K562 (cell line): ENCODE results near the gene CD320. TPM values are rescaled to one million over a fixed set of nuclear protein-coding genes. Genes with fewer than 3 reads are reported as not detected.

ENCODE experiments used
- ATF4 ChIP-seq: fragments of 450-650 bp; formaldehyde crosslinking; IDR thresholded peaks from 2 replicates; pipeline ENCODE4 v1.4.0; 2022; ENCODE audit warnings: mild to moderate bottlenecking, moderate library complexity
- BRD4 ChIP-seq: fragments of 200-600 bp; sonication (generic); IDR thresholded peaks from 2 replicates; pipeline ENCODE4 v1.6.1; 2017; ENCODE audit warnings: inconsistent platforms
- CBFB ChIP-seq: sonication (generic); formaldehyde crosslinking; IDR thresholded peaks from 2 replicates; pipeline ENCODE4 v1.4.0; 2020; ENCODE audit warnings: mild to moderate bottlenecking, missing genetic modification reagents
- CBX3 ChIP-seq, 2 experiments: IDR thresholded peaks; 1 replicate in 1 of 2; 2 replicates in 1 of 2; pipeline ENCODE4 v1.6.1; 2012; ENCODE audit warnings: inconsistent platforms in 2 of 2, low read length in 2 of 2, borderline replicate concordance in 1 of 2, control low read depth in 1 of 2
- E2F5 ChIP-seq: sonication (generic); formaldehyde crosslinking; IDR thresholded peaks from 2 replicates; pipeline ENCODE4 v1.8.0; 2022; ENCODE audit warnings: mild to moderate bottlenecking, missing genetic modification reagents
- EP400 ChIP-seq: fragments of 450-650 bp; IDR thresholded peaks from 2 replicates; pipeline ENCODE4 v1.6.1; 2017; ENCODE audit warnings: antibody characterized with exemption, mild to moderate bottlenecking, moderate library complexity
- FOXA3 ChIP-seq, 2 experiments: fragments of 450-650 bp in 1 of 2; sonication (generic) in 1 of 2; formaldehyde crosslinking; IDR thresholded peaks in 1 of 2; conservative IDR thresholded peaks in 1 of 2; 2 replicates each; pipeline versions ENCODE4 v1.4.0 to v1.8.0; 2020 to 2022; ENCODE audit warnings: mild to moderate bottlenecking in 2 of 2, missing genetic modification reagents in 1 of 2
- FOXM1 ChIP-seq, 2 experiments: fragments of 450-650 bp in 1 of 2; sonication (generic) in 1 of 2; formaldehyde crosslinking in 1 of 2; IDR thresholded peaks; 2 replicates each; pipeline versions ENCODE4 v1.6.1 to v1.9.0; 2017 to 2022; ENCODE audit warnings: low read depth in 2 of 2, mild to moderate bottlenecking in 2 of 2, missing genetic modification reagents in 1 of 2, moderate library complexity in 1 of 2
- MED1 ChIP-seq: sonication (generic); formaldehyde crosslinking; IDR thresholded peaks from 2 replicates; pipeline ENCODE4 v1.8.1; 2023; ENCODE audit warnings: missing genetic modification reagents, borderline replicate concordance
- MTA3 ChIP-seq: fragments of 450-650 bp; formaldehyde crosslinking; IDR thresholded peaks from 2 replicates; pipeline ENCODE4 v1.6.1; 2017; ENCODE audit warnings: mild to moderate bottlenecking, borderline replicate concordance
- PHTF2 ChIP-seq: fragments of 250-450 bp; sonication (Bioruptor Pico); IDR thresholded peaks from 2 replicates; pipeline ENCODE4 v1.5.0; 2021; ENCODE audit warnings: mild to moderate bottlenecking
- PML ChIP-seq: IDR thresholded peaks from 2 replicates; pipeline ENCODE4 v1.6.1; 2012; ENCODE audit warnings: low read length, inconsistent platforms
- SUPT5H ChIP-seq: fragments of 450-650 bp; IDR thresholded peaks from 2 replicates; pipeline ENCODE4 v1.6.1; 2016
- THAP7 ChIP-seq: fragments of 250-450 bp; sonication (Bioruptor Pico); IDR thresholded peaks from 2 replicates; pipeline ENCODE4 v1.5.0; 2021
- XRCC4 ChIP-seq: IDR thresholded peaks from one replicate; pipeline ENCODE4 v1.6.1; 2011; ENCODE audit not compliant: insufficient read depth, insufficient read length; ENCODE audit errors: extremely low read depth
- ZNF263 ChIP-seq: sonication (generic); formaldehyde crosslinking; IDR thresholded peaks from 2 replicates; pipeline ENCODE4 v1.8.0; 2022; ENCODE audit warnings: mild to moderate bottlenecking, missing genetic modification reagents, borderline replicate concordance
- ZNF316 ChIP-seq: fragments of 450-650 bp; IDR thresholded peaks from 2 replicates; pipeline ENCODE4 v1.6.1; 2016
- ZNF431 ChIP-seq: sonication (generic); formaldehyde crosslinking; IDR thresholded peaks from 2 replicates; pipeline ENCODE4 v1.8.0; 2022; ENCODE audit warnings: mild to moderate bottlenecking, missing genetic modification reagents
- ZNF589 ChIP-seq: fragments of 200-800 bp; sonication (Bioruptor generic); IDR thresholded peaks from 2 replicates; pipeline ENCODE4 v1.6.1; 2016; ENCODE audit warnings: low read depth, missing genetic modification characterization, missing compliant biosample characterization
- ZNF668 ChIP-seq: fragments of 250-450 bp; sonication (Bioruptor Pico); IDR thresholded peaks from 2 replicates; pipeline ENCODE4 v1.8.0; 2022; ENCODE audit warnings: mild to moderate bottlenecking, inconsistent platforms
- polyA plus RNA-seq, 8 experiments: library from polyadenylated mRNA; depleted of rRNA in 4 of 8; stranded (reverse) in 5 of 8; unstranded in 3 of 8; fragments of >200 nt; fragmentation: Nextera tagmentation in 2 of 8; fragmentation: Illumina TruSeq in 1 of 8; extraction: Ambion mirVana in 2 of 8; extraction: Trizol in 1 of 8; gene quantifications; 2 replicates each; pipeline versions ENCODE4 v1.2.1 to v1.2.3, GENCODE V29; 2011 to 2014; ENCODE audit warnings: inconsistent platforms in 1 of 8, missing spikeins in 1 of 8
- total RNA-seq, 7 experiments: library from RNA; depleted of rRNA in 6 of 7; stranded (reverse); fragments of >200 nt in 6 of 7; fragmentation: Illumina TruSeq in 2 of 7; extraction: Trizol in 2 of 7; gene quantifications; 2 replicates each; pipeline versions ENCODE4 v1.2.1 to v1.2.3, GENCODE V29; 2011 to 2021; ENCODE audit warnings: low replicate concordance in 1 of 7
- TF ChIP-seq, protein P1 (sequence below), 3 experiments: IDR thresholded peaks in 2 of 3; conservative IDR thresholded peaks in 1 of 3; 2 replicates each; pipeline ENCODE4 v1.5.1; 2011 to 2012; ENCODE audit warnings: low read length in 3 of 3, mild to moderate bottlenecking in 3 of 3, control low read depth in 2 of 3, improper control_type of control experiment in 1 of 3, inconsistent platforms in 1 of 3, low read depth in 1 of 3, mixed read lengths in 1 of 3, moderate library complexity in 1 of 3; ENCODE audit not compliant: insufficient read depth in 2 of 3

CD320 gene
- total and polyA plus RNA-seq, 9 of the 15 experiments (the other 6 are each of a cell fraction or from before 2014, with no cell fraction given), result 0.45 to 94.5 (median 34.4) TPM

DNA sequence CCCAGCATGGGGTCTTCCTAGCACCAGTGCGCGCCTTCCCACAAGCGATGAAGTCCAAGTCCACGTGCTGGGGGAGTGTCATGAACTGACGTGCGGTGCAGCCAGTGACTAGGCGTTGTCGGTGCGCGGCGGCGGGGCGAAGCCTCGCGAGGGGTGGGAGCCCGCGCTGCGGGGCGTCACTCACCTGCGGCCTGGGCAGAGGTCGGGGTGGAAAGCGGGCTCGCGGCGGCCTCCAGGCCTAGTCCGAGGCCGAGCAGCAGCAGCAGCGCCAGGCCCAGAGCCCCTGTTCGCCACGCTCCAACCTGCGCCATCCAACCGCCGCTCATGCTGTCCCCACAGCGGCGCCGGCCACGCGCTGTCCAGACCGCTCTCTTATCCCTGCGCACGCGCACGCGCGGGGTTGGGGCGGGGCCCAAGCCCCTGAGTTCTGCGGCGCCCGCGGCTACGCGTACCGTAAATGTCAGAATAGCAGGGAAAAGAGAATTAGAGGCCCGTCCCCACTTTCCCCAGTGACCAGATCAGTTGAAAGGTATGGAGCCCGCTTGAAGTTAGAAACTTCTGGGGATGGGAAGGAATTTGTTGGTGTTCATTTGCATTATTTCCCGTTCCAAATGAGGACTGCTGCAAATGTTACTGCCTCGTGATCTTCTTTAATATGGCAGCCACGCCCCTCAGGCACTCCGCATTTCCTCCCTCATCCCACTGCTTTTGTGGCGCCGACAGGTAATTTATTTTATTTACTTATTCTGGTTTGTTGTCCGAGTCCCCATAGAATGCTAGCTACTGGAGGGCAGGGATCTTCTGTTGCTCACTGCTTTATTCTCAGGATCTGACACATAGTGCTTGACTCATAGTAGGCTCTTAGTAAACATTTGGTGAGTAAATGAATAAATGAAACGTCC, at the start of gene CD320 (continued):
- TF ChIP-seq FOXM1 (IDR thresholded peaks at IDR 0.05; ENCODE audit: low read depth) (peak; percentile 59), FOXM1 (CRISPR knock-in tag; IDR thresholded peaks at IDR 0.05; ENCODE audit: low read depth) (peak; percentile 96), THAP7 (CRISPR knock-in tag) (no peak), E2F5 (CRISPR knock-in tag) (0 out of 2 replicates have a peak, but pooled peaks have one; percentile 56), PML (no peak), MTA3 (peak; percentile 83; the same call in 1 of the 2 replicates), SUPT5H (peak; percentile 89), CBX3 (IDR thresholded peaks at IDR 0.05; ENCODE audit: borderline replicate concordance in 1 of 2, low read length in 2 of 2) (peak in 1 of 2 experiments; percentile 63; a peak in 1 of 3 replicates), ZNF263 (CRISPR knock-in tag) (peak; percentile 65), ZNF589 (CRISPR knock-in tag) (no peak; the same call in 1 of the 2 replicates), FOXA3 (CRISPR knock-in tag; conservative IDR thresholded peaks at IDR 0.05 in 1 of 2, IDR thresholded peaks at IDR 0.05 in 1 of 2) (peak in 1 of 2 experiments; percentile 76; a peak in 1 of 4 replicates), ATF4 (CRISPR knock-in tag) (0 out of 2 replicates have a peak, but pooled peaks have one; percentile 18), MED1 (CRISPR knock-in tag) (no peak), BRD4 (no peak), ZNF431 (CRISPR knock-in tag) (peak; percentile 88), PHTF2 (CRISPR knock-in tag) (no peak), CBFB (CRISPR knock-in tag) (peak; percentile 82), ZNF316 (0 out of 2 replicates have a peak, but pooled peaks have one; percentile 36), ZNF668 (CRISPR knock-in tag) (no peak), EP400 (peak; percentile 93), XRCC4 (no peak)
- TF ChIP-seq, protein P1, sequence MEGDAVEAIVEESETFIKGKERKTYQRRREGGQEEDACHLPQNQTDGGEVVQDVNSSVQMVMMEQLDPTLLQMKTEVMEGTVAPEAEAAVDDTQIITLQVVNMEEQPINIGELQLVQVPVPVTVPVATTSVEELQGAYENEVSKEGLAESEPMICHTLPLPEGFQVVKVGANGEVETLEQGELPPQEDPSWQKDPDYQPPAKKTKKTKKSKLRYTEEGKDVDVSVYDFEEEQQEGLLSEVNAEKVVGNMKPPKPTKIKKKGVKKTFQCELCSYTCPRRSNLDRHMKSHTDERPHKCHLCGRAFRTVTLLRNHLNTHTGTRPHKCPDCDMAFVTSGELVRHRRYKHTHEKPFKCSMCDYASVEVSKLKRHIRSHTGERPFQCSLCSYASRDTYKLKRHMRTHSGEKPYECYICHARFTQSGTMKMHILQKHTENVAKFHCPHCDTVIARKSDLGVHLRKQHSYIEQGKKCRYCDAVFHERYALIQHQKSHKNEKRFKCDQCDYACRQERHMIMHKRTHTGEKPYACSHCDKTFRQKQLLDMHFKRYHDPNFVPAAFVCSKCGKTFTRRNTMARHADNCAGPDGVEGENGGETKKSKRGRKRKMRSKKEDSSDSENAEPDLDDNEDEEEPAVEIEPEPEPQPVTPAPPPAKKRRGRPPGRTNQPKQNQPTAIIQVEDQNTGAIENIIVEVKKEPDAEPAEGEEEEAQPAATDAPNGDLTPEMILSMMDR (IDR thresholded peaks at IDR 0.05 in 2 of 3, conservative IDR thresholded peaks at IDR 0.05 in 1 of 3; ENCODE audit: insufficient read depth in 2 of 3, low read depth in 1 of 3, low read length in 3 of 3), result peak in 1 of 3 experiments; percentile 14; a peak in 1 of 6 replicates
